Measurements from ENCODE around the gene LRP5.

The LRP5 gene

GRCh38 chr11:68369756-68370155, 57.4 kb downstream of the LRP5 start:
- in situ Hi-C loops (cut with HindIII; ENCODE audit: low sequenced_read_pairs) = no loop called here

GRCh38 chr11:68370211-68371111, 58.1 kb downstream of the LRP5 start:
- in situ Hi-C loops (cut with HindIII; ENCODE audit: low sequenced_read_pairs) = no loop called here

- in situ Hi-C loops (cut with HindIII; ENCODE audit: low sequenced_read_pairs) = no loop called here
These were observed 59.0 kb downstream of the LRP5 start for GRCh38 chr11:68371171-68372041.

- in situ Hi-C loops (cut with HindIII; ENCODE audit: low sequenced_read_pairs) = no loop called here
These were observed 59.7 kb downstream of the LRP5 start for GRCh38 chr11:68372114-68372513.

GRCh38 chr11:68372625-68373024, 60.2 kb downstream of the LRP5 start:
- in situ Hi-C loops (cut with HindIII; ENCODE audit: low sequenced_read_pairs) = no loop called here

- in situ Hi-C loops (cut with HindIII; ENCODE audit: low sequenced_read_pairs) = no loop called here
These were observed 60.9 kb downstream of the LRP5 start for GRCh38 chr11:68373189-68373814.

- in situ Hi-C loops (cut with HindIII; ENCODE audit: low sequenced_read_pairs) = no loop called here
These were observed 61.6 kb downstream of the LRP5 start for GRCh38 chr11:68373815-68374501.

- in situ Hi-C loops (cut with HindIII; ENCODE audit: low sequenced_read_pairs) = no loop called here
These were observed 62.1 kb downstream of the LRP5 start for GRCh38 chr11:68374531-68374930.

- in situ Hi-C loops (cut with HindIII; ENCODE audit: low sequenced_read_pairs) = no loop called here
These were observed 62.9 kb downstream of the LRP5 start for GRCh38 chr11:68375337-68375736.

- in situ Hi-C loops (cut with HindIII; ENCODE audit: low sequenced_read_pairs) = no loop called here
These were observed 63.4 kb downstream of the LRP5 start for GRCh38 chr11:68375766-68376165.

GRCh38 chr11:68377389-68377795, 65.0 kb downstream of the LRP5 start:
- in situ Hi-C loops (cut with HindIII; ENCODE audit: low sequenced_read_pairs) = no loop called here

- in situ Hi-C loops (cut with HindIII; ENCODE audit: low sequenced_read_pairs) = no loop called here
These were observed 66.8 kb downstream of the LRP5 start for GRCh38 chr11:68379206-68379605.

GRCh38 chr11:68380786-68381622, 68.6 kb downstream of the LRP5 start:
- in situ Hi-C loops (cut with HindIII; ENCODE audit: low sequenced_read_pairs) = no loop called here

GRCh38 chr11:68381716-68382115, 69.3 kb downstream of the LRP5 start:
- in situ Hi-C loops (cut with HindIII; ENCODE audit: low sequenced_read_pairs) = no loop called here

GRCh38 chr11:68382358-68382998, 70.1 kb downstream of the LRP5 start:
- in situ Hi-C loops (cut with HindIII; ENCODE audit: low sequenced_read_pairs) = no loop called here

- in situ Hi-C loops (cut with HindIII; ENCODE audit: low sequenced_read_pairs) = no loop called here
These were observed 71.6 kb downstream of the LRP5 start for GRCh38 chr11:68383976-68384501.

- in situ Hi-C loops (cut with HindIII; ENCODE audit: low sequenced_read_pairs) = no loop called here
These were observed 72.2 kb downstream of the LRP5 start for GRCh38 chr11:68384530-68385081.

- in situ Hi-C loops (cut with HindIII; ENCODE audit: low sequenced_read_pairs) = no loop called here
These were observed 72.7 kb downstream of the LRP5 start for GRCh38 chr11:68385128-68385527.

All from DLD1 (cell line).